Activated CD8-positive, alpha-beta memory T cell treated with anti-CD3 and anti-CD28 coated beads for 4 hours (primary cell): Measurements from ENCODE around the gene PPP2R3C.
"Not testable (repeated sequence)": the region's sequence is repeated elsewhere in the genome, so short reads cannot be mapped to it uniquely, and the experiment has no call there.

ENCODE experiments used
- DNase-seq, 2 donors: peaks; one replicate each; pipeline ENCODE4 v3.0.0-alpha.2; 2020; ENCODE audit warnings: low read depth in 2 of 2

Gene PPP2R3C

GRCh38 chr14:35121887-35122695 lies at the start of gene PPP2R3C, which contains the start of gene PRORP:
PPP2R3C (minus strand) TSS chr14:35121990; CDS start chr14:35121959, 31 bp downstream.
PRORP (plus strand) TSS chr14:35122552; CDS start chr14:35123246, 694 bp downstream.
- DNase-seq = peak; percentile 67 to 76

DNA sequence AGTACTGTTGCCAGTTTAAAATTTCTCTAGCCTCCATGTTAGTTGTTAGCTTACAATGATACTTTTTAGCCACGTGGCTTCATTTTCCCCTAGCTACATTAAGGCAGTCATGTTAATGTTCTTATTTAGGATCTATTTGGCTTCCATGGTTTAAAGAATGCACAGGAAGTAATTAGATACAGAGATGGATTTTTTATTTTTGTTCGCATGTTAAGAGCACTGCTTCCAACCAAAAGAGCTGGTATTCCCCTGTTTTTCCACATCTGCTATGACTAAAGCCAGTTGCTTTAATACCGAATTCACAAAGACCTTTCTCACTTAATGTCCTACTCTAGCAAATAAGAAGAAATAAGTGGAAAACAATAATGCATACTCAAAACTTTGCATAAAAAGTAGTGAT lies 45.7 kb upstream of the PPP2R3C start:
- no peak for DNase-seq

- DNase-seq = no peak
Measured at GRCh38 chr14:35164849-35165248, 43.1 kb upstream of the PPP2R3C start.

GRCh38 chr14:35163384-35163783 lies 41.6 kb upstream of the PPP2R3C start:
- no peak for DNase-seq

DNA sequence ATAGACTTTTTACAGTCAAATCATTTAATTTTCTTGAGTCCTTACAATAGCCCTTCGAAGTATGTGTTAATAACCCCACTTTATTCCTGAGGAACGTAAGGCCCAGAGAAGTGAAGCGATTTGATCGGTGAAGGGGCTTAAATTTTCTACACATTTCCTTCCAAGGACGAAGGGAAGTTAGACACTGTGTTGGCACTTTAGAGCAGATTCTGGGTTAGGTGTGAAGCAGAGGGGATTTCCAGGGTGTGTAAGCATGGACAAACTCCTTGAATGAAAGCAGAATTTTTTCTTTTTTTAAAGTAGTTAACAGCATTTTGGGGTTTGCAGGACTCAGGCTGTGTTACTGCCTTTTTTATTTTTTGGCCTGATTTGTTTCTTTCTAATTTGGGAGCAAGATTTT lies 39.4 kb upstream of the PPP2R3C start:
- DNase-seq = peak in 1 of 2 donors; percentile 1

GRCh38 chr14:35159742-35160409 lies 38.1 kb upstream of the PPP2R3C start:
- DNase-seq = no peak

- no peak for DNase-seq
Measured at GRCh38 chr14:35158951-35159653, 37.3 kb upstream of the PPP2R3C start.

DNA sequence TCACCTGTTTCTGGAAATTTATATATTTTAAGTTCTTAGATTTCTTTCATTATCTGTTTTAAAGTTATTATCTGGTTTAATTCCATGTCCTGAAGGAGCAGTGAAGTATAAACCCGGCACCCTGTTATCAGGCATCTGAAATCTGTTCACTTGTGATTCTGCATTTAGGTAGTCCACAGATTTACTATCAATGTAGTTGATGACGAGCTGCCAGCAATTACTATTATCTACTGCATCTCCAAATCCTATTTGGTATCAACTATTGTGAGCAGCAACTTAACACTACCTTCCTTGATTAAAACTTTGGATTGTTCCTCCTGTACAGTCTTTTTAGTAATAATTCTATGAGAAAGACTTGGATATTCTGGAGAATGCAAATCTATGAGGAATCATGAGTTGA lies 36.7 kb upstream of the PPP2R3C start:
- DNase-seq = no peak

- no peak for DNase-seq
Measured at GRCh38 chr14:35155962-35156361, 34.2 kb upstream of the PPP2R3C start.

GRCh38 chr14:35154016-35154415 lies 32.2 kb upstream of the PPP2R3C start:
- DNase-seq = no peak

- not testable (repeated sequence) for DNase-seq
Measured at GRCh38 chr14:35152531-35152930, 30.7 kb upstream of the PPP2R3C start.

GRCh38 chr14:35149239-35149638 lies 27.4 kb upstream of the PPP2R3C start:
- no peak for DNase-seq

GRCh38 chr14:35147711-35148110 lies 25.9 kb upstream of the PPP2R3C start:
- DNase-seq = no peak

- DNase-seq = no peak
Measured at GRCh38 chr14:35147186-35147585, 25.4 kb upstream of the PPP2R3C start.

DNA sequence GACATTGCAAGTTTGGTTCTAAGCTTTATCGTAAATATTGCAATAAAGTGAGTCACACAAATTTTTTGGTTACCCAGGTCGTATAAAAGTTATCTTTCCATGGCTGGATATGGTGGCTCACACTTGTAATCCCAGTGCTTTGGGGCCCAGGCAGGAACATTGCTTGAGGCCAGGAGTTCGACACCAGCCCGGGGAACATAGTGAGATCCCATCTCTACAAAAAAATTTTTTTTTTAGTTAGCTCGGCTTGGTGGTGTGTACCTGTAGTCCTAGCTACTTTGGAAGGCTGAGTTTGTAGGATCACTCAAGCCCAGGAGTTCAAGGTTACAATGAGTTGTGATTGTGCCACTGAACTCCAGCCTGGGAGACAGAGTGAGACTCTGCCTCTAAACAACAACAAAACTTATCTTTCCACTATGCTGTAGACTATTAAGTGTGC lies 24.9 kb upstream of the PPP2R3C start:
- DNase-seq = no peak

GRCh38 chr14:35144029-35144428 lies 22.2 kb upstream of the PPP2R3C start:
- no peak for DNase-seq

DNA sequence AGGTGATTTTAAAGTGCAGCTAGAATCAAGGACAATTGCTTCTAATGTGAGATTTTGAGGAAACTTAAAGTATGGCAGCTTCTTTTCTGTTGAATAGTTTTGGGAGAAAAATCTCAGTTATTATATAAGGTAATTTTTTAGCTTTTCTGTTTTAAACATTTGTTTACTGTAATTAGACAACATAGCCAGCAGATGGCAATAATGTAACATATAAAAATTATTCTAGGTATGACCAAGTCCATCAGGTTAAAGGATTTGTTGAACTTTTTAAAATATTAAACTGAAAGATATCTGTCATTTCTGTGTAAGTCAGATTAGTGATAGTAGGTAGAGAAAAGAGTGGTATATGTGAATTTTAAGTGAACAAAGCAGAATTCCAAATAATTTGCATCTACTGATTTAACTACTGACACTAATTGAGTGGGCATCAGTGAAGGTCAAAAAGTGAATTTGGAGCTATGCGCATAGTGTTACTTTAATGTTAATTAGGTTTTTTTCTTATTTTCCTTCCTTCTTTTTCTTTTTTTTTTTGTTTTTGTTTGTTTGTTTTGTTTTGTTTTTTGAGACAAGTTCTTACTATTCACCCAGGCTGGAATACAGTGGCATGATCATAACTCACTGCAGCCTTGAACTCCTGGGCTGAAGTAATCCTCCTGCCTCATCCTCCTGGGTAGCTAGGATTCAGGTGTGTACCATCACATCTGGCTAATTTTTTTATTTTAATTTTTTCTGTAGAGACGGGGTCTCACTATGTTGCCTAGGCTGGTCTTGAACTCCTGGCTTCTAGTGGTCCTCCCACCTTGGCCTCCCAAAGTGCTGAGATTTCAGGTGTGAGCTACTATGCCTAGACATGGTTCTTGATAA lies 19.2 kb upstream of the PPP2R3C start:
- DNase-seq = no peak

DNA sequence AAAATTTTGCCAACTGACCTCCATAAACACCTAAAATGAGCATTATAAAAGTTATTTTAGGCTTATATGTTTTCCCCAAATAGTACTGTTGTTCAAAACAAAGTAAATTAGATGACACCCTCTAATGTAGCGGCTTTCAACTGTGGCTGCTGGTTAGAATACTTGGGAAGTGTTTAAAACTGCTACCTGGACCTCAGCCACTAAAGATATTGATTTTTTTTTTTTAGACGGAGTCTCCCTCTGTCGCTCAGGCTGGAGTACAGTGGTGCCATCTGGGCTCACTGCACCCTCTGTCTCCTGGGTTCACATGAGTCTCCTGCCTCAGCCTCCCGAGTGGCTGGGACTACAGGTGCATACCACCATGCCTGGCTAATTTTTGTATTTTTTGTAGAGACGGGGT lies 16.8 kb upstream of the PPP2R3C start:
- no peak for DNase-seq

GRCh38 chr14:35134329-35135123 lies 12.7 kb upstream of the PPP2R3C start:
- no peak for DNase-seq

GRCh38 chr14:35133542-35134328 lies 11.9 kb upstream of the PPP2R3C start:
- no peak for DNase-seq
